Hepatocyte (in vitro differentiated cells): ENCODE results near the gene RGS17. TPM values are rescaled to one million over a fixed set of nuclear protein-coding genes. Genes with fewer than 3 reads are reported as not detected.

Experiments
- DNase-seq: peaks from one replicate; pipeline ENCODE4 v3.0.0-alpha.2; 2016; ENCODE audit warnings: low spot score
- H2AFZ ChIP-seq: fragments of 200-600 bp; sonication (generic); 2 replicates; pipeline ENCODE4 v1.6.0; 2016; ENCODE audit warnings: antibody characterized with exemption, mild to moderate bottlenecking
- H3K27ac ChIP-seq: fragments of 200-600 bp; sonication (generic); 2 replicates; pipeline ENCODE4 v1.5.1; 2016; ENCODE audit warnings: mild to moderate bottlenecking
- H3K27me3 ChIP-seq: fragments of 200-600 bp; sonication (generic); 2 replicates; pipeline ENCODE4 v1.6.1; 2016
- H3K36me3 ChIP-seq: fragments of 200-600 bp; sonication (generic); replicated peaks from 2 replicates; pipeline ENCODE4 v1.5.1; 2016; ENCODE audit warnings: low read depth; ENCODE audit not compliant: insufficient read depth
- H3K4me1 ChIP-seq: fragments of 200-600 bp; sonication (generic); 2 replicates; pipeline ENCODE4 v1.5.1; 2016; ENCODE audit warnings: mild to moderate bottlenecking, moderate library complexity; ENCODE audit not compliant: insufficient read depth
- H3K4me2 ChIP-seq: fragments of 200-600 bp; sonication (generic); 2 replicates; pipeline ENCODE4 v1.6.0; 2016
- H3K4me3 ChIP-seq: fragments of 200-600 bp; sonication (generic); 2 replicates; pipeline ENCODE4 v1.5.1; 2016; ENCODE audit warnings: mild to moderate bottlenecking
- H3K79me2 ChIP-seq: fragments of 200-600 bp; sonication (generic); 2 replicates; pipeline ENCODE4 v1.6.0; 2017; ENCODE audit warnings: mild to moderate bottlenecking
- H3K9me2 ChIP-seq: fragments of 200-600 bp; sonication (generic); replicated peaks from 2 replicates; pipeline ENCODE4 v1.6.0; 2017; ENCODE audit warnings: mild to moderate bottlenecking; ENCODE audit not compliant: insufficient read depth
- H3K9me3 ChIP-seq: fragments of 200-600 bp; sonication (generic); 2 replicates; pipeline ENCODE4 v1.5.1; 2016; ENCODE audit warnings: low read depth, mild to moderate bottlenecking
- H4K20me1 ChIP-seq: fragments of 200-600 bp; sonication (generic); 2 replicates; pipeline ENCODE4 v1.6.0; 2016; ENCODE audit warnings: mild to moderate bottlenecking; ENCODE audit not compliant: insufficient read depth, poor library complexity, severe bottlenecking
- CTCF ChIP-seq: fragments of 200-600 bp; sonication (generic); IDR thresholded peaks from 2 replicates; pipeline ENCODE4 v1.5.1; 2016; ENCODE audit warnings: antibody characterized with exemption, mild to moderate bottlenecking; ENCODE audit not compliant: poor library complexity
- EZH2 ChIP-seq: fragments of 200-600 bp; sonication (generic); IDR thresholded peaks from 2 replicates; pipeline ENCODE4 v1.6.1; 2016; ENCODE audit warnings: antibody characterized with exemption, mild to moderate bottlenecking, borderline replicate concordance
- EZH2phosphoT487 ChIP-seq: fragments of 200-600 bp; sonication (generic); IDR thresholded peaks from one replicate; pipeline ENCODE4 v1.6.1; 2018; ENCODE audit warnings: antibody characterized with exemption, mild to moderate bottlenecking, low read depth, moderate library complexity; ENCODE audit not compliant: unreplicated experiment, severe bottlenecking
- WGBS: methylation state at CpG from one replicate; pipeline ENCODE4 v1.1.6; 2016; ENCODE audit warnings: low lambda C conversion rate; ENCODE audit errors: missing lambda C conversion rate; 5-methylcytosine and 5-hydroxymethylcytosine counted together
- polyA plus RNA-seq: library from polyadenylated mRNA; unstranded; fragments of >200 nt; fragmentation: Nextera tagmentation; extraction: Ambion mirVana; gene quantifications from 2 replicates; pipeline ENCODE4 v1.2.1, GENCODE V29; 2016
- total RNA-seq: library from RNA; depleted of rRNA; stranded (reverse); fragments of >200 nt; gene quantifications from 2 replicates; pipeline ENCODE4 v1.2.3, GENCODE V29; 2014

The RGS17 gene
- total and polyA plus RNA-seq, 2 experiments from 2014 or later, result 0.27 to 0.97 TPM

GRCh38 chr6:153044295-153044694 lies 86.8 kb downstream of the RGS17 start:
- Histone ChIP-seq H3K4me1 (no peaks in the 10 kb centered on the region), H3K9me3 (no peaks in the 10 kb centered on the region), H3K4me2 (no peak overlapping the region), H3K27me3 (no peaks in the 10 kb centered on the region), H3K27ac (no peak overlapping the region), H3K4me3 (no peak overlapping the region), H3K9me2 (no peaks in the 10 kb centered on the region), H2AFZ (no peak overlapping the region), H4K20me1 (no peaks in the 10 kb centered on the region), H3K36me3 (no peaks in the 10 kb centered on the region), H3K79me2 (no peaks in the 10 kb centered on the region)
- no peak for TF ChIP-seq EZH2phosphoT487
- TF ChIP-seq EZH2, result no peak
- TF ChIP-seq CTCF, result no peak
- DNase-seq, result no peak
- WGBS, result 84% methylated on average over 4 of the region's 4 CpGs

GRCh38 chr6:153043719-153044118 lies 87.4 kb downstream of the RGS17 start:
- no peak for TF ChIP-seq EZH2phosphoT487
- no peak for TF ChIP-seq EZH2
- TF ChIP-seq CTCF, result no peak
- Histone ChIP-seq H3K4me2 (no peak overlapping the region), H3K9me3 (no peaks in the 10 kb centered on the region), H3K27ac (no peak overlapping the region), H2AFZ (no peak overlapping the region), H3K79me2 (no peaks in the 10 kb centered on the region), H4K20me1 (no peaks in the 10 kb centered on the region), H3K9me2 (no peaks in the 10 kb centered on the region), H3K4me1 (no peaks in the 10 kb centered on the region), H3K27me3 (no peaks in the 10 kb centered on the region), H3K4me3 (no peak overlapping the region), H3K36me3 (no peaks in the 10 kb centered on the region)
- no peak for DNase-seq
- 93% methylated on average over 3 of the region's 3 CpGs for WGBS

GRCh38 chr6:153038378-153039057 lies 92.6 kb downstream of the RGS17 start:
- Histone ChIP-seq H4K20me1 (no peaks in the 10 kb centered on the region), H3K36me3 (no peaks in the 10 kb centered on the region), H3K79me2 (no peaks in the 10 kb centered on the region), H2AFZ (no peak overlapping the region), H3K27me3 (no peaks in the 10 kb centered on the region), H3K27ac (no peak overlapping the region), H3K9me3 (no peaks in the 10 kb centered on the region), H3K9me2 (no peaks in the 10 kb centered on the region), H3K4me3 (no peak overlapping the region), H3K4me2 (no peak overlapping the region), H3K4me1 (no peaks in the 10 kb centered on the region)
- 84% methylated on average over 4 of the region's 4 CpGs for WGBS
- no peak for DNase-seq
- TF ChIP-seq EZH2 (no peak), EZH2phosphoT487 (no peak), CTCF (no peak)
